Stimulated activated naive CD4-positive, alpha-beta T cell (primary cell): ENCODE results near the gene ERC1.
"Not testable (repeated sequence)": the region's sequence is repeated elsewhere in the genome, so short reads cannot be mapped to it uniquely, and the experiment has no call there.

Source experiments
- DNase-seq, 6 experiments: peaks; one replicate each; lab custom pipeline; 2025; lab: John Stamatoyannopoulos, UW

ERC1 gene

DNA sequence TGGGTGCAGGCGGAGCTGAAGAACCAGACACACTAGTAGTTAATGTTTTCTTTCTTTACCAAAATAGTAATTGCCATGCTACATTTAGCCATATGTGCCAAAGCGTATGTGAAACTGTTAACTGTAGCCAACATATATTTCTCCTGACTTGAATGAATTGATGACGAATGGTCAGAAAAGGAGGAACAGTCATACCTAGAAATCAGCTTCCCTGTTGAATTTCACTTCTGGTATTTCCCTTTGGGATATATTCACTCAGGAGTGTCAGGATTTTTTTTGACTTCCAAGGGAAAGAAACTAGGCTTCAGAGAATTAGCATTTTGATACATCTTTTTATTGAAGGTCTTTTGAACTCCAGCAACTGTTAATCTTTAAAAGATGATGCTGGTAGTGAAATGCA is 87.0 kb downstream of the ERC1 start:
- DNase-seq, result no peak

DNA sequence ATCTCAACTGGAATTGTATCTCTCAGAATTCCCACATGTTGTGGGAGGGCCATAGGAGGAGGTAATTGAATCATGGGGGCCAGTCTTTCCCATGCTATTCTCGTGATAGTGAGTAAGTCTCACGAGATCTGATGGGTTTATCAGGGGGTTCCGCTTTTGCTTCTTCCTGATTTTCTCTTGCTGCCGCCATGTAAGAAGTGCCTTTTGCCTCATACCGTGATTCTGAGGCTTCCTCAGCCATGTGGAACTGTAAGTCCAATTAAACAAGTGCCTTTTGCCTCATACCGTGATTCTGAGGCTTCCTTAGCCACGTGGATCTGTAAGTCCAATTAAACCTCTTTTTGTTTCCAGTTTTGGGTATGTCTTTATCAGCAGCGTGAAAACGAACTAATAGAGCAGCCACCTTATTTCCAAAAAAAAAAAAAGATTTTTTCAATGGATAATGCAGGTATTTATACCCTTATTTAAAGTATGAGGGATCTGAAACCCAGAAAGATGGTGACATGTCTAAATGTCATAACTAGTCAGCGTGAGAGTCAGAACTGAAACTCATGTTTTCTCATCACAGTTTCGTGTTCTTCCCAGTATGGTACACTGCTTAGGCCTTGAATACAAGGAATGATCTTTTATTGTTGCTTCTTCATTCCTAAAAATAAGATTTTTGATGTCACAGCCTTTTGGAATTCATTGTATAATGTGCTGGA is 89.6 kb downstream of the ERC1 start:
- no peak for DNase-seq

DNA sequence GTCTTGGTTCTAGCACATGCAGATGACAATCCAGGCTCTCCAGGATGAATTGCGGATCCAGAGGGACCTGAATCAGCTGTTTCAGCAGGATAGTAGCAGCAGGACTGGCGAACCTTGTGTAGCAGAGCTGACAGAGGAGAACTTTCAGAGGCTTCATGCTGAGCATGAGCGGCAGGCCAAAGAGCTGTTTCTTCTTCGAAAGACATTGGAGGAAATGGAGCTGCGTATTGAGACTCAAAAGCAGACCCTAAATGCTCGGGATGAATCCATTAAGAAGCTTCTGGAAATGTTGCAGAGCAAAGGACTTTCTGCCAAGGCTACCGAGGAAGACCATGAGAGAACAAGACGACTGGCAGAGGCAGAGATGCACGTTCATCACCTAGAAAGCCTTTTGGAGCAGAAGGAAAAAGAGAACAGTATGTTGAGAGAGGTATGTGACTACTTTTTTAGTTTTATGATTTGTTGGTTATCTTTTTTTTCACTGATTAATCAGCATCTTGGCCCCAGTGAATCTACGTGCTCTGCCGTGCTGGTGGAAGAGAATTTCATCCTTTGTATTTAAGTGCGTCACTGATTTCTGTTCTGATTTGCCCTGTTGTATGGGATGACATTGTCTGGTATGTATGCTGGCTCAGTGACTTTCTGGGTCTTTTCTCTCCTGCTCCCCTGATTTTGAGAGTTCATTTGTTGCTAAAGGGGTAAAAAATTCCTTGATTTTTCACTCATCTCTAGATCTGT is 92.3 kb downstream of the ERC1 start:
- no peak for DNase-seq

DNA sequence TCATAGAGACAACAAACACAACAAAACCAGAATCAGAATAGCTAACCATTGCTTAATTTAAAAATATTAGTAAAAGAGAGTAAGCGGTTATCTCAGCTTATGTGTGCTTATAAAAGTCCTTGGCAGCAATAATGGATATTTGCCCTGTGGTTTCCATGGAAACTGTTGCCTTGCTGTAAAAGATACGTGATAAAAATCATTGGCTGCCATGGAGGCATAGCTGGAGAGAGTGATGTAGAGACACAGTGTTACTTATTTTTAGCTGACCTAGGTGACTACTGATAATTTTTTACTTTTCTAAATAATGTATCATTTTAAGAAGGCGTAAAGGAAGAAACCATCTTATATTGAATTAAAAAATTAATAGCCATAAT is 92.9 kb downstream of the ERC1 start:
- no peak for DNase-seq

DNA sequence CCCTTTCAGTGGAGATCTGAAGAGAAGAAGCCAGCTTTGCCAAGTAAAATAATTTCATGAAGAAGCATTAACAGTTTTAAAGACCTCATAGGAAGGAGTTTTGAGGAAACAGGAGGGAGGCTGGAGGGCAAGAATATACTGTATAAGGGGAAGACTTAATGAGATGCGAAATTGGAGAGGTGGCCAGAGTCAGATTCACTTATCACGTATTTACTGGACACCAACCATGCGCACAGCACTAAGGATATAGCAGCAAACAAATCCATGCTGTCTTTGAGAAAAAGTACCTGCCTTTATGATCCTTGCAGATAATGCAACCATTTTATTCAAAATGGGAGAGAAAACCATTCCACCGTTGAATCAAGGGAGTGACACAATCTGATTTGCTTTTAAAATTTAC is 100.3 kb downstream of the ERC1 start:
- DNase-seq, result no peak

DNA sequence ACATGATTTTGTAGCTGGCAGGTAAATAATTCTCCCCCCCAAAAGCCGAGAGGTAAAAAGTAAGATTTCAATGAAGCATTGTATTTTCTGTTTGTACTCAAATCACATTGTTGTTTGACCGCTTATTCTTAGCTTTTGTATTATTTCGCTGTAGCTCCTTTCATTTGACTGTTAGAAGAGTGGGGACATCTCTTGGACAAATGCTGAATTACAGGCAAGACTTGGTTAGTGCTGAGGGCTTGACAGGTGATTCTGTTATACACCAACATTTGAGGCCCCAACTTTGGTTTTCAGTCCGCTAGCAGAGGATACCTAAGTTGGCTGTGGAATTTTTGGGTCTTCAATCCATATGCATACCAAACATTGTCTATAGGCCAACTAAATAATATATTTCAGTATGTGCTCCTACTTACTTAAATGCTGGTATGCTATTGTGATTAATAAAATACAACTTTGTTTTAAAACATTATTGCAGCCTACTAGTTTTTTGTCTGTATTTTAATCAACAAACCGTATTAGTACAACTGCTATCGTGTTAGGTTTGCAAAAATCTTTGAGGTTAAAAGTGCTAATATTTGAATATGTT is 102.2 kb downstream of the ERC1 start:
- peak in 3 of 6 experiments; percentile 3 to 59 (median 57) for DNase-seq

DNA sequence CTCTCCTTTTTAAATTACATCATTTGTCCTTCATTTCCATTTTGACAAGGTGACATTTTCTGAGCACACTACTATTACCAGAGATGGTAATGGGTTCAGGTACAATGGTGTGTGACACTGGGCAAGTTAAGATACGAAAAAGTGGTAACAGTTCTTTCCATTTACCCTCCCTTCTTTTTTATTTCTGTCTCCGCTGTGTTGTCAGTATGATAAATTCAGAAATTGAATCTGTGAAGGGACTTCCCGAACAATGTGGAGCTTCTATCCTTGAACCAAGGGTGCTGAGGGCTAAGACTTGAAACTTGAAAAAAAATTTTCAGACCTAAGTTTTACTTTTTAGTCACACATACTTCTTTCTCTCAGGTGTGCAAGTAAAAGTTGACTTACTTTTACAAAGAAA is 103.7 kb downstream of the ERC1 start:
- DNase-seq, result no peak

DNA sequence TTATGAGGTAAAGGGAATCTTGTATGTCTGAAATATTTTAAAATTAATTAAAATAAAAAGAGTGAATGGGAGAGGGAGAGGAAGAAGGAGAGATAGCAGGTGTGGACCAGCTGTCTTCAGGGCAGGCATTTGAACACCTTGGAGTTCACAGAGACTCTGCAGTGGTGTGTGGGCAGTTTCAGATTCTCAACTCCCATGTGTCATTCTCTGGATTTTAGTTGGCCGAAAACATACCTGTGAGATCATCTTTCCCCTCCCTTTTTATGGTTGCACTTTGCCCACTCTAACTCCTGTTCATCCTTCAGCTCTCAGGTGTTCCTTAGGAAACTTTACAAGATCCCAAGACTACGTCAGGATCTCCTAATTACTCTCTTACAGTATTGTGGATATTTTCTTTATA is 108.1 kb downstream of the ERC1 start:
- DNase-seq, result no peak

DNA sequence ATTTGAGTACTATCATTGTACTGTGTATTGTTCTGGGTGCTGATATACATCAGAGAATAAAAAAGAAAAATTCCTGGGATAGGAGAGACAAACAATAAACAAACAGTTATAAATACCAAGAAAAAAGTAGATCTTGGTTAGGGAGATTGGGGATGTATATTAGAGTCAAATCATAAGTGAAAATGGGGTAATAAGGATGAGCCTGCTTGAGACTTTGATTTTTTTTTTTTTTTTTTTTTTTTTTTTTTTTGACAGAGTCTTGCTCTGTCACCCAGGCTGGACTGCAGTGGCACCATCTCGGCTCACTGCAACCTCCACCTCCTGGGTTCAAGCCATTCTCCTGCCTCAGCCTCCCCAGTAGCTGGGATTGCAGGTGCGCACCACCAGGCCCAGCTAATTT is 108.6 kb downstream of the ERC1 start:
- DNase-seq, result not testable (repeated sequence)

DNA sequence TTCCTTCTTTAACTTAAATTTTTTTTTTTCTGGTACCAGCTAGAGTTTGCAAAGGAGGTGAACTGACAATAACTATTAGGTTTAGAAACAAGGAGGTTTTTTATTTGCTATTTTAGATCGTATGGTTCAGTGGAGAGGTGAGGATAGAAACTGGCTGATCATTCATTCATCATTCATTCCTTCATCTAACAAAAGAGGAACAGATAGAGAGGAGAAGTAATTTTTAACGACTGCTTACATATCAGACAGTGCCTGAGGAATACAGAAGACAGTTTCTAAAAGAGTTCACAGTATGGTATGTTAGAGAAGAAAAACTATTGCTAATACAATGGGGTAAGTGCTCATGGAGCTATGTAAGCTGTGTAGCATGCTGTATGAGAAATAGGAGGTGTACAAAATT is 111.1 kb downstream of the ERC1 start:
- no peak for DNase-seq

DNA sequence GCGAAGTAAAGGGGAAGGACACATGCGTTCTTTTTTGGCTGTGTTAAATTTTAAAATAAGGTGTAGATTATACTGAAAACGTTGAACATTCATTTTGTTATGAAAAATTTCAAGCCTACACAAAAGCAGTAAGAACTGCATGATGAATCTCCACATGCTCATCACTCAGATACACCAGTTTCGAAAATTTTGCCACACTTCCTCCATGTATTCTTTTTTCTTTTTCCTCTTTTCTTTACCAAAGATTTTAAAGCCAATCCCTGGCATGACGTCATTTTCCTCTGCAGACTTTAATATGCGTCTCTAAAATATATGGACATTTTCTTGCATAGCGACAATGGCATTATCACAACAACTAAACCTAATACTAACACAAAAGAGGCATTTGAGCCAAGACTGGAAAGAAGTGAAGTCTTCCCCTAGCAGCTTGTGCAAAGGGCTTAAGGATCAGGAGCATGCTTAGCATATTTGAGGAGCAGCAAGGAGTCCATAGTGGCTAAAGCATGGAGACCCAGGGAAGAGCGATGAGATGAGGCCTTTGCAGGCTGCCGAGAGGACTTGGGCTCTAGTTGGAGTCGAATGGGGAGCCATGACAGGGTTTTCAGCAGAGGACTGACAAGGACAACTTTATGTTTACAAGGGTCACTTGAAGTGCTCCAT is 111.9 kb downstream of the ERC1 start:
- no peak for DNase-seq

DNA sequence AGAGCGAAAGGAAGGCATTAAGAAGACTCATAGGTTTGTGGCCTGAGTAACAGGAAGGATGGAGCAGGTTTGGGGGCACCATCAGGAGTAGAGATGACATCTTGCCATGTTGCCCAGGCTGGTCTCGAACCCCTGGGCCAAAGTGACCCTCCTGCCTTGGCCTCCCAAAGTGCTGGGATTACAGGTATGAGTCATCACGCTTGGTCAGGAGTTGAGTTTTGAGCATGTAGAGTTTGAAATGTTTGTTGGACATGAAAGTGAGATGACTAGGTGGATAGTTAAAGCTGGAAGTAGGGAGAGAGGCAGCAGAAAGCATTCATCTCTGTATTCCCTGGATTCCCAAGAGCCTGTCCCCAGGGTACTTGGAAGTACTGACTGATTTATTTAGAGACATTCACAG is 112.6 kb downstream of the ERC1 start:
- no peak for DNase-seq

DNA sequence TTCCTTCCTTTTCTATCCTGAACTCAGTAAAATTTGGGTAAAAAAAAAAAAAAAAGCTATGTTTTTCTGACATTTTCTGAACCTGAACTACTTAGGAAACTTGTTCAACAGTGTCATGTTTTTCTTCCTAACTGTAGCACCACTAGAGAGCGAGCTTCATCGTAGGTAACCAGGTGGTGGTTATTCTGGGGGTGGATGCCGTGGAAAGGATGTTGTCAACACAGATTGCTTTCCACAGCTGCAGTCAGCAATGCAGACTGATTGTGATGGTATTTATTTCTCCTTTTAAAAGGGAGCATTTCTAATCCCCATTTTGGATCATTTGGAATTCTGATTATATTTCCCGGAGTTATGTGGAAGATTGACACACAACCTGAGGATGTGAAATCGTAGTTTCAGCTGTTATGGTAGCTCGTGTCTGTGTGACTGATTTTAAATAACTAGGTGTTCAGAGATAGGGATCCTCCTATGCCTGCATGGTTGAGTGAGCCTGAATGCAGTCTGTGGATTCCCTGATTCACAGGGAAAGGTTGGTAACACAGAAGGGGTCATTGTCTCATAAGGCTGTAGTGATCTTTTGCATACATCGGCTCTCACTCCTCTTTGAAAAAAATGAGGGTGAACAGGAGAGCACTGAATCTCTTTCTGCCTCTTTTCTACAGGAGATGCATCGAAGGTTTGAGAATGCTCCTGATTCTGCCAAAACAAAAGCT is 113.2 kb downstream of the ERC1 start:
- peak in 3 of 6 experiments; percentile 4 to 34 (median 25) for DNase-seq

DNA sequence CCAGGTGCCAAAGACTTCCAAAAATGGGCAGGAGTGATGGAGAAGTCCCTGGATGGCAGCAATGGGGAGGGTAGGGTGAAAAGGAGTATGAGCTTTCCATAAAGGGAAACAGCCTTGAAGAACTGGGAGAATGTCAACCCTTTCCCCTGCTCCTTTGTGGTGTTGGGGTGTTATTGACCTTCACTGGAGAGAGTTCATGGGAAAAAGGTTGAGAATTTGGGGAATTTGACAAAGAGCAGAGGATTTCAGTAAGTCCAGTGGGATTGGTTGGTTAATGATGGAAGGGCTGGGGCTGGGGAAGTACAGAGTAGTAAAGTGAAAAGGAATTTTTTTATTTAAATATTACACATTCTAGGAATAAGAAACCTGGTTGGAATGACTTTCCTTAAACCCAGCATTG is 116.6 kb downstream of the ERC1 start:
- DNase-seq, result no peak

DNA sequence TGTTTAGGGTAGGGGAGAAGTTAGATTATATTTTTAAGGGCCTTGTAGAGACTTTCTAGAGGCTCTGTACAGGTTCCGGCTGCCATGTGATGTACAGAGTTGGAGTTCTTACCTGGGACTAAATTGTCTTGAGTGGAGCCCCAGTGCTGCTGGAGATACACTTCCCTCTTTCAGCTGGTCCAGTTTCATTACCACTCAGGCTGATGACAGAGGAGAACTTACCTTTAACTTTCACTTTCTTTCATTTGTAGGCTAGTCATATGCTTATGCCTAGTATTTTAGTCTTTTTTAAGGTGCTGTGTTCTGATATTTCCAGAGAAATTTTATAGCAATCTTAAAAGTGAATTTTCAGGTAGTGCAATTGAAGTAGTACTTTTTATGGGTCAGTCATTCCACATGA is 117.3 kb downstream of the ERC1 start:
- no peak for DNase-seq

DNA sequence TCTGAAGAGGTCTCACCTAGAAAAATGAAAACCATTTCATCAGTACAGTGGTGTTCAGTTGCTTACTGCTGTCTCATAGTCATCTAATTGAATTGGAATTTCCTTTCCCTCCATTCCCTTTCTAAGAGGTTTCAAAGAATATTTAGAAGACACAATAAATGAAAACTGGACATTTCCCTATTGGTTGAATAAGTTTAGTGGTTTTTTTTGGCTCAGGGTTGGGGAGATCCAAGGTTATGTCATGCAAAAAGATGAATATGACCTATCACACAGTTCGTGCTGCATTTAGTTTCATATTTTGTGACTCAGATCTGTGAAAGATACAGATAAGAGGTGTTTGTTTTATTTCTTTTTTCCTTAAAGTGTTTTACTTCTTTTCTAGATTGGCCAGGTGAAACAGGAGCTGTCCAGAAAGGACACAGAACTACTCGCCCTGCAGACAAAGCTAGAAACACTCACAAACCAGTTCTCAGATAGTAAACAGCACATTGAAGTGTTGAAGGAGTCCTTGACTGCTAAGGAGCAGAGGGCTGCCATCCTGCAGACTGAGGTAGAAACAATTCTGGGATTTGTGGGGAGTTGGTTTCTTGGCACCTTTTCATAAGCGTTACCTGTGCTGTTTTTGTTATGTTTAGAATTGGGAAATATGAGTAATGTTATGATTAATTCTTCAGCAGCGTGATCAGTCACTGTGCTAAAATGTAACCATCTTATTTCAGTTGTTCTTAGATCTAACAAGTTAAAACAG is 124.6 kb downstream of the ERC1 start:
- DNase-seq, result no peak

DNA sequence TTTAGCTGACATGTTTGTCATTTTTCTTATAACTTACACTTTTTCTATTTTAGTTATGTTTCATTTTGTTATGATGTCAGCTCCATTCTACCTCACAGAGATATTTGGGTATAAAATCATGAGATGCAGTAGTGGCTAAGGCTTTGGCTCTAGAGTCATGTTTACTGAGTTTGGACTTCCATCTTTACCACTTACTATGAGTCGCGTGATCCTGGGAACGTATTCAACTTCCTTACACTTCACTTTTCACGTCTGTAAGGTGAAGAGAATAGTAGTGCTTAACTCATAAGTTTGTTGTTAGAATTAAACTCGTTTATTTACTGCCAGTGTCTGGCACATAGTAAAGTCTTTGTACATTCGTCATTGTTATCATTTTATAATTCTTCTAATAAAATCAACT is 126.3 kb downstream of the ERC1 start:
- no peak for DNase-seq

DNA sequence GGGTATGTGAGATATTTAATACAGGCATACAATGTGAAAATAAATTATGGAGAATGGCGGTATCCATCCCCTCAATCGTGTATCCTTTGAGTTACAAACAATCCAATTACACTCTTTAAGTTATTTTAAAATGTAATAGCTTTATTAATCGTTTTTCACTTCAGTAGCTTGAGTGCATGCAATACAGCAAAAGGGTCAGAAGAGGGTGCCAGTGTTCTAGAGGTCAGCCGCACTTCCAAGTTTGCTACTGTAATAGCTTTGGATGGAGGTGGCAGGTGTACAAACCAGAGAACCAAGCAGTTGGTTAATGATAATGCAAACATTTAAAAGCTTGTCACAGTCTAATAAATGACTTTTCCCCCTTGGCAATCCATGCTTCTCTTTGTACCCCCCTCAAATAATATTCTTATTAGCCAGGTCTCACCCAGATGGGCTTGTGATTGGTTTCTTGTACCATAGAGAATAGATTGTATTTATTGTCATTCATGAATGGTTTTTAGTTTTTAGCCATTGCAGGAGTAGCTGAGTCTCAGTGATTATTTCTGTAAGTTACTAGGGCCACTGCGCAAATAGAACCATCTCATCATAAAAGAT is 127.0 kb downstream of the ERC1 start:
- DNase-seq, result peak; percentile 29 to 77 (median 59)

DNA sequence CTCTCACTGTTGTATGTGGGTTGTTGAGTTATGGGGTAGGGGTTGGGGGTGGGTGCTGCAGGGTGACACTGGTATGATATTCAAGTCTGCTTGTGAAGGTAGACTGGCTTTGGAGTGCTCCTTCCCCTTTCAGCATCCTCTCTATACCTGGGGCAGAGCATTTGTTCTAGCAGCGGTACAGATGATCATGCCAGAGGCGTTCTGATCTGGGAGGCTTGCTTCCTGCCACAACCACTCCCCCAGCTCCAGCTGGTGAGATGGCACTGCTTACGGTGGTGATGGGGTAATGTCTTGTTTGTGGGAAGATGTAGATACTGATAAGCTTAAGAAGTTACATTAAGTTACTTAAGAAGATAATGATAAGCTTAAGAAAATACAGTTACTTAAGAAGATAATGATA is 131.8 kb downstream of the ERC1 start:
- DNase-seq, result peak; percentile 30 to 74 (median 46)

DNA sequence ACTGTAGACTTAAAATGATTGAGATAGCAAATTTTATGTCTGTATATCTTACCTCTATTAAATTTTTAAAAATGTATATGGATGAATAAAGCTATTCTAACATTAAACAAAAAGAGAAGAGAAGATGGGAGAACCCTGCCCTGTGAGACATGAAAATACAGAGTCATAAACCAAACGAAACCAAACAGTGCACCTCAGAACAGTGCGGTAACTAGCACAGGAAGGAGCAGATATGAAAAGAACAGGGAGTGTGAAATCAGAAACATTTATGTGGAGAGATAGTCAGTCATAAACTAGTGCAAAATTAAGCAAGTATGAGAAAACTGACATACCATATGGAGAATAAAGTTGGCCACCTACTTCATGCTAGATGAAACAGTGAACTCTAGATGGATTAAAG is 135.1 kb downstream of the ERC1 start:
- DNase-seq, result peak in 2 of 6 experiments; percentile 3 to 14

DNA sequence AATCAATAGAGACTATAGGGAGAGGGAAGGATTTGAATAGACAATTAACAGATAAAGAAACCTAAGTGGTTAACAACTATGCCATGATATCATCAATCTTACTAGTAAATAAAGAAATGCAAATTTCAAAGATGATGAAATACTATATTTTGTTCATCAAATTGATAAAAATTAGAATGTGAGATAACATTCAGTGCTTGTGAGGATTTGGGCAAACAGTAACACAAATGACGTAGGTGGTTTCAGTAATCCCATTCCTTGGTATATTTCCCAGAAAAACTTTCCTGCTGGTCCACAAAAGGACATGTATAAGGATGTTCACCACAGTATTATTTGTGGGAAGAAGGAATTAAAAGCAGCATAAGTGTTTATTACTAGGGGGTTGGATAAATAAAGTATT is 136.0 kb downstream of the ERC1 start:
- no peak for DNase-seq
